Right lobe of liver (tissue), 4 donors: Measurements from ENCODE around the gene MIEN1.

ENCODE experiments used
- POLR2A ChIP-seq: fragments of 450-650 bp; IDR thresholded peaks from one replicate; pipeline ENCODE4 v1.6.1; 2017; ENCODE audit warnings: antibody characterized with exemption, mild to moderate bottlenecking
- TF ChIP-seq, protein P1 (sequence below), 4 donors: fragments of 200-600 bp in 3 of 4; fragments of 450-650 bp in 1 of 4; IDR thresholded peaks; one replicate each; pipeline versions ENCODE4 v1.5.1 to v1.8.0; 2016 to 2022; ENCODE audit warnings: antibody characterized with exemption in 4 of 4, mild to moderate bottlenecking in 2 of 4
- donor health status: DM: no; HTN: no; CAD: no.
- donor health status: DM: no; HTN: no; CAD: no.
- donor health status: DM: no; HTN: yes; CAD: no.

GRCh38 chr17:39775031-39775430 is 44.7 kb upstream of the MIEN1 start:
- no peak for TF ChIP-seq POLR2A
- TF ChIP-seq, protein P1, sequence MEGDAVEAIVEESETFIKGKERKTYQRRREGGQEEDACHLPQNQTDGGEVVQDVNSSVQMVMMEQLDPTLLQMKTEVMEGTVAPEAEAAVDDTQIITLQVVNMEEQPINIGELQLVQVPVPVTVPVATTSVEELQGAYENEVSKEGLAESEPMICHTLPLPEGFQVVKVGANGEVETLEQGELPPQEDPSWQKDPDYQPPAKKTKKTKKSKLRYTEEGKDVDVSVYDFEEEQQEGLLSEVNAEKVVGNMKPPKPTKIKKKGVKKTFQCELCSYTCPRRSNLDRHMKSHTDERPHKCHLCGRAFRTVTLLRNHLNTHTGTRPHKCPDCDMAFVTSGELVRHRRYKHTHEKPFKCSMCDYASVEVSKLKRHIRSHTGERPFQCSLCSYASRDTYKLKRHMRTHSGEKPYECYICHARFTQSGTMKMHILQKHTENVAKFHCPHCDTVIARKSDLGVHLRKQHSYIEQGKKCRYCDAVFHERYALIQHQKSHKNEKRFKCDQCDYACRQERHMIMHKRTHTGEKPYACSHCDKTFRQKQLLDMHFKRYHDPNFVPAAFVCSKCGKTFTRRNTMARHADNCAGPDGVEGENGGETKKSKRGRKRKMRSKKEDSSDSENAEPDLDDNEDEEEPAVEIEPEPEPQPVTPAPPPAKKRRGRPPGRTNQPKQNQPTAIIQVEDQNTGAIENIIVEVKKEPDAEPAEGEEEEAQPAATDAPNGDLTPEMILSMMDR (IDR thresholded peaks at IDR 0.05): no peak
